ENCODE results near the gene EXOC1L. TPM values are rescaled to one million over a fixed set of nuclear protein-coding genes. Genes with fewer than 3 reads are reported as not detected.
"Not testable (repeated sequence)": the region's sequence is repeated elsewhere in the genome, so short reads cannot be mapped to it uniquely, and the experiment has no call there.

The EXOC1L gene
- total RNA-seq, 6 experiments from 2014 or later = not detected

GRCh38 chr4:55837903-55838302 is 18.3 kb downstream of the EXOC1L start:
- Mint-ChIP-seq H3K4me3 (no peak overlapping the region), H3K4me1 (ENCODE audit: low read depth) (no peaks in the 10 kb centered on the region)

GRCh38 chr4:55838356-55838755 is 18.8 kb downstream of the EXOC1L start:
- Mint-ChIP-seq H3K27ac (no peak overlapping the region), H3K27me3 (ENCODE audit: insufficient read depth) (no peaks in the 10 kb centered on the region; the same call in none of the 2 replicates), H3K4me1 (ENCODE audit: low read depth) (no peaks in the 10 kb centered on the region), H3K36me3 (ENCODE audit: low read depth) (no peaks in the 10 kb centered on the region), H3K4me3 (no peak overlapping the region), H3K9me3 (no peaks in the 10 kb centered on the region)
- DNase-seq = no peak
- TF ChIP-seq, protein P1, sequence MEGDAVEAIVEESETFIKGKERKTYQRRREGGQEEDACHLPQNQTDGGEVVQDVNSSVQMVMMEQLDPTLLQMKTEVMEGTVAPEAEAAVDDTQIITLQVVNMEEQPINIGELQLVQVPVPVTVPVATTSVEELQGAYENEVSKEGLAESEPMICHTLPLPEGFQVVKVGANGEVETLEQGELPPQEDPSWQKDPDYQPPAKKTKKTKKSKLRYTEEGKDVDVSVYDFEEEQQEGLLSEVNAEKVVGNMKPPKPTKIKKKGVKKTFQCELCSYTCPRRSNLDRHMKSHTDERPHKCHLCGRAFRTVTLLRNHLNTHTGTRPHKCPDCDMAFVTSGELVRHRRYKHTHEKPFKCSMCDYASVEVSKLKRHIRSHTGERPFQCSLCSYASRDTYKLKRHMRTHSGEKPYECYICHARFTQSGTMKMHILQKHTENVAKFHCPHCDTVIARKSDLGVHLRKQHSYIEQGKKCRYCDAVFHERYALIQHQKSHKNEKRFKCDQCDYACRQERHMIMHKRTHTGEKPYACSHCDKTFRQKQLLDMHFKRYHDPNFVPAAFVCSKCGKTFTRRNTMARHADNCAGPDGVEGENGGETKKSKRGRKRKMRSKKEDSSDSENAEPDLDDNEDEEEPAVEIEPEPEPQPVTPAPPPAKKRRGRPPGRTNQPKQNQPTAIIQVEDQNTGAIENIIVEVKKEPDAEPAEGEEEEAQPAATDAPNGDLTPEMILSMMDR (IDR thresholded peaks at IDR 0.05) = no peak

More at GRCh38 chr4:55837903-55838302, 18.3 kb downstream of the EXOC1L start:
- TF ChIP-seq, protein P1 (IDR thresholded peaks at IDR 0.05) = no peak
- Mint-ChIP-seq H3K27ac (no peak overlapping the region), H3K9me3 (no peaks in the 10 kb centered on the region), H3K36me3 (ENCODE audit: low read depth) (no peaks in the 10 kb centered on the region), H3K27me3 (ENCODE audit: insufficient read depth) (no peaks in the 10 kb centered on the region; the same call in none of the 2 replicates)
- DNase-seq = no peak

DNA sequence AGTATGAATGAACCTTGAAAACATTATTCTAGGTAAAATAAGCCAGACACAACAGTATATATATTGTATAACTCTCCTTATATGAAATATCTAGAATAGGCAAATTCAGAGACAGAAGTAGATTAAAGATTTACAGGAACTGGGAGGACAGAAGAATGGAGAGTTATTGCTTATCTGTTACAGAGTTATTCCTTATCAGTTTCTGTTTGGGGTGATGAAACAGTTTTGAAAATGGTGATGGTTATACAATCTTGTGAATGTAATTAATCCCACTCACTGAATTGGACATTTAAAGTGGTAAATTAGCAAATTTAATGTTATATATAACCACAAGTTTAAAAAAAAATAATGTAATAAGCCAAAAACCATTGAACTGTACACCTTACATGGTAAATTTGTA is 19.4 kb downstream of the EXOC1L start:
- TF ChIP-seq, protein P1 (IDR thresholded peaks at IDR 0.05) = no peak
- Mint-ChIP-seq H3K27me3 (ENCODE audit: insufficient read depth) (no peaks in the 10 kb centered on the region; the same call in none of the 2 replicates), H3K4me1 (ENCODE audit: low read depth) (no peaks in the 10 kb centered on the region), H3K27ac (no peak overlapping the region), H3K4me3 (no peak overlapping the region), H3K9me3 (no peaks in the 10 kb centered on the region), H3K36me3 (ENCODE audit: low read depth) (no peaks in the 10 kb centered on the region)
- DNase-seq = no peak

GRCh38 chr4:55840956-55841355 is 21.4 kb downstream of the EXOC1L start:
- Mint-ChIP-seq H3K27me3 (ENCODE audit: insufficient read depth) (no peaks in the 10 kb centered on the region; the same call in none of the 2 replicates), H3K4me3 (no peak overlapping the region), H3K27ac (no peak overlapping the region), H3K36me3 (ENCODE audit: low read depth) (no peaks in the 10 kb centered on the region), H3K4me1 (ENCODE audit: low read depth) (no peaks in the 10 kb centered on the region), H3K9me3 (no peaks in the 10 kb centered on the region)
- TF ChIP-seq, protein P1 (IDR thresholded peaks at IDR 0.05) = no peak
- DNase-seq = no peak

DNA sequence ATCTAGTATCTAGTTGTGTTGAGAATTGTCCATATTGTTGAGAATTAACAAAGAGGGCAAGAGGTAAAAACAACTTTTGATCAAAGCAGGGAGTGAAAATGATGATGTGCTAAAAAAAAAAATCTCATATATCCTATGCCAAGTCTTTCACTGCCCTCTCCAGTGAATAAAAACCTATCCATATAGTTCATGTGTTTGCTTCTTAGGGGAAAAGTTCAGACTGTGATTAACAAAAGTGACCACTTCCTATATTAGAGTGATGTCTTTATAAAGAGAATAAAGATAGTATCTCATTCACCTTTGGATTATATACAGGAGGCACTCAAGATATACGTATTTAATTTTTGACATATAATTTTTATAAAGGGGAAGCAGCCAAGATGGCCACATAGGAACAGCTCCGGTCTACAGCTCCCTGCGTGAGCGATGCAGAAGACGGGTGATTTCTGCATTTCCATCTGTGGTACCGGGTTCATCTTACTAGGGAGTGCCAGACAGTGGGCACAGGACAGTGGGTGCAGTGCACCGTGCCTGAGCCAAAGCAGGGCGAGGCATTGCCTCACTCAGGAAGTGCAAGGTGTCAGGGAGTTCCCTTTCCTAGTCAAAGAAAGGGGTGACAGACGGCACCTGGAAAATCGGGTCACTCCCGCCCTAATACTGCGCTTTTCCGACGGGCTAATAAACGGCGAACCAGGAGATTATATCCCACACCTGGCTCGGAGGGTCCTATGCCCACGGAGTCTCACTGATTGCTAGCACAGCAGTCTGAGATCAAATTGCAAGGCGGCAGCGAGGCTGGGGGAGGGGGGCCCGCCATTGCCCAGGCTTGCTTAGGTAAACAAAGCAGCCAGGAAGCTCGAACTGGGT is 22.0 kb downstream of the EXOC1L start:
- not testable (repeated sequence) for H3K36me3 Mint-ChIP-seq (ENCODE audit: low read depth); DNase-seq; H3K9me3 Mint-ChIP-seq; H3K4me1 Mint-ChIP-seq (ENCODE audit: low read depth); H3K27ac Mint-ChIP-seq; H3K4me3 Mint-ChIP-seq; H3K27me3 Mint-ChIP-seq (ENCODE audit: insufficient read depth)

- H3K27ac Mint-ChIP-seq; H3K4me3 Mint-ChIP-seq; H3K4me1 Mint-ChIP-seq (ENCODE audit: low read depth); H3K36me3 Mint-ChIP-seq (ENCODE audit: low read depth); H3K27me3 Mint-ChIP-seq (ENCODE audit: insufficient read depth); DNase-seq; H3K9me3 Mint-ChIP-seq: not testable (repeated sequence)
Measured at GRCh38 chr4:55842312-55842711, 22.7 kb downstream of the EXOC1L start.
